IPS-NIHi11 (cell line): ENCODE results near the gene MAP3K2.
"Not testable (repeated sequence)": the region's sequence is repeated elsewhere in the genome, so short reads cannot be mapped to it uniquely, and the experiment has no call there.

Source experiments
- DNase-seq: peaks from one replicate; pipeline ENCODE4 v3.0.0; 2012; ENCODE audit warnings: mixed read lengths, low spot score

Gene MAP3K2

GRCh38 chr2:127379712-127380355 lies 7.9 kb downstream of the MAP3K2 start:
- DNase-seq, result no peak

- no peak for DNase-seq
These were observed 9.1 kb downstream of the MAP3K2 start for GRCh38 chr2:127378720-127379119.

- DNase-seq, result no peak
These were observed 10.5 kb downstream of the MAP3K2 start for GRCh38 chr2:127377262-127377661.

GRCh38 chr2:127376257-127376656 lies 11.5 kb downstream of the MAP3K2 start:
- no peak for DNase-seq

- DNase-seq, result no peak
These were observed 14.3 kb downstream of the MAP3K2 start for GRCh38 chr2:127373362-127374083.

- DNase-seq, result no peak
These were observed 16.7 kb downstream of the MAP3K2 start for GRCh38 chr2:127371037-127371436.

GRCh38 chr2:127370010-127370409 lies 17.8 kb downstream of the MAP3K2 start:
- no peak for DNase-seq

GRCh38 chr2:127365211-127365643 lies 22.5 kb downstream of the MAP3K2 start:
- DNase-seq, result peak; percentile 40

GRCh38 chr2:127362971-127363370 lies 24.8 kb downstream of the MAP3K2 start:
- DNase-seq, result no peak

GRCh38 chr2:127361929-127362885 lies 25.6 kb downstream of the MAP3K2 start:
- DNase-seq, result no peak

GRCh38 chr2:127360242-127360641 lies 27.5 kb downstream of the MAP3K2 start:
- no peak for DNase-seq

GRCh38 chr2:127359520-127359919 lies 28.3 kb downstream of the MAP3K2 start:
- no peak for DNase-seq

- no peak for DNase-seq
These were observed 28.8 kb downstream of the MAP3K2 start for GRCh38 chr2:127358971-127359370.

- DNase-seq, result no peak
These were observed 29.7 kb downstream of the MAP3K2 start for GRCh38 chr2:127358044-127358443.

GRCh38 chr2:127357591-127357990 lies 30.2 kb downstream of the MAP3K2 start:
- DNase-seq, result no peak

- DNase-seq, result no peak
These were observed 31.2 kb downstream of the MAP3K2 start for GRCh38 chr2:127356531-127356930.

- DNase-seq, result peak; percentile 24
These were observed 32.3 kb downstream of the MAP3K2 start for GRCh38 chr2:127355407-127356008.

- not testable (repeated sequence) for DNase-seq
These were observed 33.7 kb downstream of the MAP3K2 start for GRCh38 chr2:127353873-127354676.

- not testable (repeated sequence) for DNase-seq
These were observed 34.6 kb downstream of the MAP3K2 start for GRCh38 chr2:127353223-127353622.

- no peak for DNase-seq
These were observed 36.2 kb downstream of the MAP3K2 start for GRCh38 chr2:127351603-127352002.

GRCh38 chr2:127348426-127349000 lies 39.3 kb downstream of the MAP3K2 start:
- DNase-seq, result no peak
